Measurements from ENCODE around the gene NCOA3.

DNA sequence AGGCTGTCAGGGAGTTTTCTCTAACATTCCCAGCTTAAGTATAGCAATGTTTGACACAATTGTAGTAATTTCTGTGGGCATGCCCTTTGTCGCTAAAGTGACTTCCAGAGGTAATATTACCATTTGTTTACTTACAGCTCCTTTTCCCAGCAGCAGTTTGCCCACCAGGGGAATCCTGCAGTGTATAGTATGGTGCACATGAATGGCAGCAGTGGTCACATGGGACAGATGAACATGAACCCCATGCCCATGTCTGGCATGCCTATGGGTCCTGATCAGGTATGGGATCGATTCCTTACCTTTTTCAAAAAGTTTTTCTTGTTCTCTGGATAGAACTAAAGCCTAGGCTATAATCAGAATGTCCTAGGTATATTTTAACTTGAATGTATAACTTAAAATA lies 151.1 kb downstream of the NCOA3 start:
- TF ChIP-seq, protein P1, sequence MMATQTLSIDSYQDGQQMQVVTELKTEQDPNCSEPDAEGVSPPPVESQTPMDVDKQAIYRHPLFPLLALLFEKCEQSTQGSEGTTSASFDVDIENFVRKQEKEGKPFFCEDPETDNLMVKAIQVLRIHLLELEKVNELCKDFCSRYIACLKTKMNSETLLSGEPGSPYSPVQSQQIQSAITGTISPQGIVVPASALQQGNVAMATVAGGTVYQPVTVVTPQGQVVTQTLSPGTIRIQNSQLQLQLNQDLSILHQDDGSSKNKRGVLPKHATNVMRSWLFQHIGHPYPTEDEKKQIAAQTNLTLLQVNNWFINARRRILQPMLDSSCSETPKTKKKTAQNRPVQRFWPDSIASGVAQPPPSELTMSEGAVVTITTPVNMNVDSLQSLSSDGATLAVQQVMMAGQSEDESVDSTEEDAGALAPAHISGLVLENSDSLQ (IDR thresholded peaks at IDR 0.05): no peak
- TF ChIP-seq FOXM1 (IDR thresholded peaks at IDR 0.05; ENCODE audit: borderline replicate concordance): no peak
- no peak for TF ChIP-seq FOXK2 (IDR thresholded peaks at IDR 0.05)
- no peak for TF ChIP-seq SP1 (IDR thresholded peaks at IDR 0.05)
